Tibial artery (tissue), 4 donors: Measurements from ENCODE around the gene TMTC1.
A peak's percentile ranks its signal among the peaks of the same experiment; 100 is the strongest.

Source experiments
- DNase-seq, 2 donors: peaks; one replicate each; pipeline ENCODE4 v3.0.0-alpha.2; 2019
- H3K27ac ChIP-seq, 2 donors: fragments of 200-600 bp; sonication (generic) in 1 of 2; 1 replicate in 1 of 2; 2 replicates in 1 of 2; pipeline ENCODE4 v1.5.1; 2018 to 2019; ENCODE audit warnings: mild to moderate bottlenecking in 1 of 2
- H3K27me3 ChIP-seq, 2 donors: fragments of 200-600 bp; sonication (generic) in 1 of 2; one replicate each; pipeline versions ENCODE4 v1.5.1 to v1.6.0; 2016 to 2019
- H3K36me3 ChIP-seq, 3 donors: fragments of 200-600 bp; sonication (generic) in 2 of 3; one replicate each; pipeline ENCODE4 v1.5.1; 2016 to 2019; ENCODE audit warnings: mild to moderate bottlenecking in 2 of 3
- H3K4me1 ChIP-seq, 4 donors: fragments of 200-600 bp; sonication (generic) in 2 of 4; 1 replicate in 3 of 4; 2 replicates in 1 of 4; pipeline ENCODE4 v1.5.1; 2016 to 2019
- H3K4me3 ChIP-seq, 2 donors: fragments of 200-600 bp; sonication (generic) in 1 of 2; 1 replicate in 1 of 2; 2 replicates in 1 of 2; pipeline ENCODE4 v1.5.1; 2018 to 2019; ENCODE audit warnings: mild to moderate bottlenecking in 2 of 2
- H3K9me3 ChIP-seq, 3 donors: fragments of 200-600 bp; sonication (generic) in 1 of 3; one replicate each; pipeline ENCODE4 v1.5.1; 2016 to 2019
- CTCF ChIP-seq, 2 experiments: fragments of 200-600 bp in 1 of 2; fragments of 450-650 bp in 1 of 2; IDR thresholded peaks; one replicate each; pipeline ENCODE4 v1.5.1; 2017 to 2019; ENCODE audit warnings: antibody characterized with exemption in 2 of 2, mild to moderate bottlenecking in 1 of 2, moderate library complexity in 1 of 2
- intact Hi-C: fragments of 100-400 bp; cut with DNase I; formaldehyde crosslinking; loops from one replicate; pipeline ENCODE4 v1.15.0; 2023; ENCODE audit warnings: low total_unique reads

TMTC1 gene

GRCh38 chr12:29807129-29807528 is 23.4 kb upstream of the TMTC1 start:
- DNase-seq = no peak
- intact Hi-C loops = no loop called here
- no peak for TF ChIP-seq CTCF (IDR thresholded peaks at IDR 0.05)

DNA sequence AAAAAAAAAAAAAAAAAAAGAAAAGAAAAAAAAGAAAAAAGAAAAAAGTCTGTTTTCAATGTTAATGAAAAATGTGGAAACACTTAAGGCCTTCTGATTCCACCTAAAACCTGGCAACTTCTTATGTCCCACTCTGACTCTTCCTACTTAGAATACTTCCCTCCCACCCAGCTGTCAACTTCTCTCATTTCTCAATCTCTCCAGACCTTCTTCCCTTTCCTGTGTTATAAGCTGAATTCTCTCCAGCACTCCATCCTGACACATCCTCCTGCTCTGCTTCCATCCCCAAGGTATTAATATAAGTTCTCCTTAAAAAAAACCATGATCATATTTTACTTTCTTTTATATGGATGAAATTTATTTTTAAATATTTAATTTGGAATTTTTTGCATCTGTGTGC is 20.3 kb upstream of the TMTC1 start:
- no peaks in the 10 kb centered on the region for H3K36me3 ChIP-seq
- TF ChIP-seq CTCF (IDR thresholded peaks at IDR 0.05) = no peak
- no peaks in the 10 kb centered on the region for H3K27me3 ChIP-seq
- H3K4me1 ChIP-seq = peaks cover 0 to 11% (median 0%) of the 10 kb centered on the region in 4 donors
- no peak overlapping the region for H3K27ac ChIP-seq
- H3K4me3 ChIP-seq = no peak overlapping the region
- no peak for DNase-seq
- intact Hi-C loops = no loop called here
- H3K9me3 ChIP-seq = no peaks in the 10 kb centered on the region

More at GRCh38 chr12:29807129-29807528, 23.4 kb upstream of the TMTC1 start:
- no peak overlapping the region for H3K27ac ChIP-seq
- no peaks in the 10 kb centered on the region for H3K4me1 ChIP-seq
- no peak overlapping the region for H3K4me3 ChIP-seq
- no peaks in the 10 kb centered on the region for H3K9me3 ChIP-seq
- H3K27me3 ChIP-seq = no peaks in the 10 kb centered on the region
- H3K36me3 ChIP-seq = no peaks in the 10 kb centered on the region

GRCh38 chr12:29799591-29799990 is 15.8 kb upstream of the TMTC1 start:
- H3K4me1 ChIP-seq = peaks cover 0 to 33% (median 8%) of the 10 kb centered on the region in 4 donors
- no peaks in the 10 kb centered on the region for H3K36me3 ChIP-seq
- no peak for DNase-seq
- H3K9me3 ChIP-seq = no peaks in the 10 kb centered on the region
- no peak for TF ChIP-seq CTCF (IDR thresholded peaks at IDR 0.05)
- intact Hi-C loops = no loop called here
- H3K27ac ChIP-seq = no peak overlapping the region
- no peak overlapping the region for H3K4me3 ChIP-seq
- no peaks in the 10 kb centered on the region for H3K27me3 ChIP-seq

DNA sequence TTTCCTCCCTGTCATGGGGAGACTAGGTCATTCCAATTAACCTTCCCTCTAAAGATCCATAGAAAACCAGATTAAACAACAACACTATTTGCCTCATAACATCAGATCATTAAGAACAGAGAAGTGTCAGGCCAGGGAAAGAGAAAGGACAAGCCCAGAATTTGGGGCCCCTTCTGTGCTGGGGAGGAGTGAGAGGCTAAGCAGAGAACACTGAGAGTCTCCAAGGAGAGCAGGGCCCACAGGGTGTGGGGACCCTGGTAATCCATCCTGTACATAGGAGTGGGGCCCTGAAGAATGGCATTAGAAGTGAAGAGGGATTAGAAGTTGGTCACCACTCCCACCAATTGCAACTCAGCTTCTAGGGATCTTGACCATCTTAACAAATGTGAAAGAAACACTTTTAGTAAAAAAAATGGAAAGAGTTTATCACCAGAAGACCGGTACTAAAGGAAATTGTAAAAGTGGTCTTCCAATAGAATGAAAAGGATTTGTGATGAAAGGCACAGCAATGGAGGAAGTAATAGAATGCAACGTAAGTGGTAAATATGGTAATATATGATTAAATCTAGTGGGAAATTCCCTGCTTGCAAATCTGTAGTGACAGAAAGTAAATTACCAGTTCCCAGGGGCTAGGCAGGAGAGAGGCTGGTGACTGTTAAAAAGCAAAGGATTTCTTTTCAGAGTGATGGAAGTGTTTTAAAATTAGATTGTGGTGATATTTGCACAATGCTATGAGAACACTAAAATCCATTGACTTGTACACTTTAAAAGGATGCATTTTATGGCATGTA is 14.0 kb upstream of the TMTC1 start:
- Histone ChIP-seq H3K36me3 (no peaks in the 10 kb centered on the region), H3K27me3 (no peaks in the 10 kb centered on the region), H3K4me3 (no peak overlapping the region), H3K27ac (peak overlapping the region; percentile 67 to 69), H3K9me3 (no peaks in the 10 kb centered on the region), H3K4me1 (peaks cover 0 to 33% (median 8%) of the 10 kb centered on the region in 4 donors)
- intact Hi-C loops = no loop called here
- no peak for DNase-seq
- TF ChIP-seq CTCF (IDR thresholded peaks at IDR 0.05) = no peak

DNA sequence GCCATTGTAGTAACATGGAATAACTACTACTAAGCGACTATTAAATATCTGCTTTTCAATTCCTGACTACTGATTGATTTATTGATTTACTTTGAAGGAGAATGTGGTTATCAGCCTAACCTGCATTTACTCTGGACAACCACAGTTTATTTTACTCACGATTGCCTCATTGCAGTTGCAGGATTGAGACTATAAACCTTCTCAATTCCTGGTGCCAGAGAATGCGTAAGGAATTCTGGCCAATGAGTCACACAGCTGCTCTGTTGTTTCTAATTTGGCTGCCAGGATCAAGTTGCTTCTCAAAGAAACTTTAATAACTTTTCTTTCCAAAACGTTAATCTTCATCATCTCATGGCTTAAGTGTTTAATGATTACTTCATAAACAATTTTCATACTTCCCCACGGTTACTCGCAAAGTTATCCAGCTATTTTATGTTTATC is 13.1 kb upstream of the TMTC1 start:
- peak overlapping the region; percentile 67 to 69 for H3K27ac ChIP-seq
- DNase-seq = peak; percentile 56 to 74
- peak; percentile 31 to 55 for TF ChIP-seq CTCF (IDR thresholded peaks at IDR 0.05)

More for the DNA sequence above, 13.1 kb upstream of the TMTC1 start:
- no peaks in the 10 kb centered on the region for H3K9me3 ChIP-seq
- peaks cover 0 to 33% (median 8%) of the 10 kb centered on the region in 4 donors for H3K4me1 ChIP-seq
- H3K36me3 ChIP-seq = no peaks in the 10 kb centered on the region
- peak overlapping the region; percentile 12 to 18 for H3K4me3 ChIP-seq
- intact Hi-C loops = no loop called here
- no peaks in the 10 kb centered on the region for H3K27me3 ChIP-seq
